Mammary epithelial cell (primary cell): ENCODE results near the gene RNU7-1.

Experiments used
- CTCF ChIP-seq, 2 donors: IDR thresholded peaks in 1 of 2; conservative IDR thresholded peaks in 1 of 2; 2 replicates each; pipeline ENCODE4 v1.5.1; 2011 to 2012; ENCODE audit warnings: inconsistent platforms in 2 of 2, low read length in 2 of 2, mild to moderate bottlenecking in 2 of 2, control low read depth in 1 of 2, low read depth in 1 of 2; ENCODE audit not compliant: insufficient read depth in 1 of 2; ENCODE audit errors: extremely low read depth in 1 of 2
- EZH2 ChIP-seq: IDR thresholded peaks from 2 replicates; pipeline ENCODE4 v1.6.1; 2012; ENCODE audit warnings: low read length, inconsistent platforms, borderline replicate concordance

- no peak for TF ChIP-seq CTCF (conservative IDR thresholded peaks at IDR 0.05 in 1 of 2, IDR thresholded peaks at IDR 0.05 in 1 of 2; ENCODE audit: extremely low read depth in 1 of 2, insufficient read depth in 1 of 2, low read depth in 1 of 2, low read length in 2 of 2)
- no peak for TF ChIP-seq EZH2
Measured at GRCh38 chr12:6925239-6925539, 18.4 kb upstream of the RNU7-1 start.
